NCI-H1092 treated with DMSO at 0.1 percent for 48 hours (cell line): Measurements from ENCODE around the gene PPP1R3D.
A peak's percentile ranks its signal among the peaks of the same experiment; 100 is the strongest.

ENCODE experiments used
- DNase-seq: peaks from one replicate; lab custom pipeline; 2025; lab: John Stamatoyannopoulos, UW

Gene PPP1R3D

DNA sequence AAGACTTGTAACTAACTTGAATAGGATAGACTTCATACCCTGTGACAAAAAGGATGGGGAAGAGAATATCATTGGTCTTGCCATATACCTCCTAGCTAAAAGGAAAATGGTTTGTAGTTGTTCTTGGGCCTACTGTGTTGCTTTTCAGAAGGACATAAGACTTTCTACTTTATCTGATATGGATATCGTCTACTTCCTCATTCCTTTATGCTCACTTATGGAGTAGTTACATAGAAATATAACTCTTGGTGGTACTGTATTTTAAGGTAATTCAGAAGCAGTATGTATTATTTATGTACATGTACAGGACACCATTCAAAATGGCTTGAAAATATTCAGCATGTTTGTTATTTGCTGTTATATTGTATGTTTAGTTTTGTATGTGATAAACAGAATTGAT lies 8.1 kb upstream of the PPP1R3D start:
- DNase-seq: no peak

DNA sequence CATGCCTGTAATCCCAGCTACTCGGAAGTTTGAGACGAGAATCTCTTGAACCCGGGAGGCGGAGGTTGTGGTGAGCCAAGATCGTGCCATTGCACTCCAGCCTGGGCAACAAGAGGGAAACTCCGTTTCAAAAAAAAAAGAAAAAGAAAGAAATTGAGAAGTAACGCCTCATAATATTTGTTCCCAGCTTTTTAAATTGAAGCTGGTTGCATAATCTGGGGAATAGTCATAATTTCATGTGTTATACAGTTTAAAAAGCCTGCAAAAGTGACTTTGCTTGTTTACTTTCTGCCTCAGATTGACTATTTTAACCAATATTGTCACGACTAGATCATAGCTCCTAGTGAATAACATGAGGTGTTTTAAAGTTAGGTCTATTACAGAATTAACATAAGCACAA lies 7.3 kb upstream of the PPP1R3D start:
- no peak for DNase-seq

- no peak for DNase-seq
These were observed 5.6 kb upstream of the PPP1R3D start for GRCh38 chr20:59945731-59946130.

- no peak for DNase-seq
These were observed 5.1 kb upstream of the PPP1R3D start for GRCh38 chr20:59945175-59945574.

GRCh38 chr20:59944726-59945125 lies 4.6 kb upstream of the PPP1R3D start:
- no peak for DNase-seq

DNA sequence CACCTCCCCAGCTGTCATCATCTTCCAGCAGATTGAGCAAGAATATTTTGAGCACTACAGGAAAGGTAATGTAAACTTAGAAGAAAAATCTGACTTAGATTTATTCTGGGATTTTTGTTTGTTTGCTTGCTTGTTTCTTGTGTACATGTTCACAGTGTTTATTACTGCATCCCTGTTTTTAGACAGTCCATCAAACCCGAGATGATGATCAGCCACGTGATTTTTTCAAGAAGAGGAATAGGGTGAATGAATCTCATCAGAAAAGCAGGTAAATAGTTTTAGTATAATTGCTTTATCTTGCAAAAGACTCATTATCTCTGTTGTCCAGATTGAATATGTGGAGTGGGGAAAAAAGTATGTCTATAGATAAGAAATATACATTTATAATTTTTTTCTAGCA lies 2.1 kb upstream of the PPP1R3D start:
- DNase-seq: no peak

DNA sequence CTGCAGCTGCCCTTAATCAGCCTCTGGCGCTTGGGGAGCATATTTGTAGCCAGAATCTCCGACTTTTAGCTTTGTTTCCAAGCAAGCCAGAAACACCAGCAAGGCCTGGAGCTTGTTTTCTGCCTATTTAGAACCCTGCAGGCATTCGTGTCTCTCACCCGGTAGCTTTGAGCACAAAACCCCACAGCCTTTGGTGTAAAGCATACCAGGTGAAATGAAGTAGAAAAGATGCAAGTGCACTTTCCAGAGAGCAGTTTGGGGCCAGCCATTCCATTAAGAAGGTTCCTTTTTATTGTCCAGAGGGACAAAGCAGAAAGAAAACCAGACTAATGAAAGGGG lies 820 bp upstream of the PPP1R3D start:
- peak; percentile 80 for DNase-seq

GRCh38 chr20:59939879-59940128 lies 301 bp downstream of the PPP1R3D start:
- no peak for DNase-seq

DNA sequence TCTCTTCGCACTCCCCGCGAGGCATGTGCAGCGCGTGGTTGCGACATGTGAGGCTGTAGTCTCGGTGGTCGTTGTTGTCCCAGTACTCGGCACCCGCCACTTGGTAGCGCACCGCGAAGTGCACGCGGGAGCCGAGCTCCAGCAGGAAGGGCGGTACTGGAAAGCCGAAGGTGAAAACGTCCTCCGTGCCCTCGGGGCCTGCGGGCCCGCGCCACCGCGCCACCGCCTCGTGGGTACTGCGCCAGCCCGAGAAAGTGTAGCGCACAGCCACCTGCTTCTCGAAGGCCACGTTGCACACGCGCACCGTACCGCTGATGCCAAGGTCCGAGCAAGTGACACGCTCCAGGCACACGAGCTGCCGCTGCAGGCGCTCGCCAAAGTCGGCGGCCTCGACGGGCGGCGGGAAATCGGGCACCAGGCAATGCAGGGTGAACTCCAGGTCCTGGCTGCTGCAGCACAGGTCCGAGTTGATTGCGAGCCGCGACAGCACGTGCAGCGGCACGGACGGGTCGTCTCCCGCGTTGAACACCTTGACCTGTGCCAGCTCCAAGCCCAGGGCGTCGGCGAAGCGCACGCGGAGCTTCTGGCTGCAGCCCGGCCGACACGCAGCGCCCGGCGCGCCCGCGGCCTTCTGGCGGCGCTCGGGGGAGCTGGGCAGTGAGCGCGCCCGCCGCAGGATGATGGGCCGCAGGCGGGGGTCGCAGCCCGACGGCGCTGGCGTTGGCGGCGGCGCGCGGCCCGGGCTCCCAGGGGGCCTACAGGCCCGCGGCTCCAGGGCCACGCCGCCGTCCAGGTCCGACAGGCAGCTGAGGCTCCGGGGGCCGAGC lies 840 bp downstream of the PPP1R3D start:
- no peak for DNase-seq

DNA sequence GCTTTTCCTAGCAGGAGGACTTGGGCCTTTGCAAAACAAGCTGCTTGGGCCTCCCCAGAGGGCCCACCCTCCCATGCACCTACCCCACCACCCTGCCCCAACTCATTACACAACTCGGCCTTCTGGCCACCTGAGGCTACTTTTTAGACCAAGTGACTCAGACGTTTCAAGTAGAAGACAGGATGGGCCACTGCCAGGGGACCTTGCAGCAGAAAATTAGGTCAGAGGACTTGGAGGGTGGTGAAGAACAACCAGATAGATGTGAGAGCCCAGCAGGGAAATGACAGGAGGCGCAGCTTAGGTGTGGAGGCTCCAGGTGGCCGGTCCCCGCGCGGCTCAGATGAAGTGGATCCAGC lies 1.4 kb downstream of the PPP1R3D start:
- no peak for DNase-seq

GRCh38 chr20:59938221-59938620 lies 1.9 kb downstream of the PPP1R3D start:
- DNase-seq: no peak

DNA sequence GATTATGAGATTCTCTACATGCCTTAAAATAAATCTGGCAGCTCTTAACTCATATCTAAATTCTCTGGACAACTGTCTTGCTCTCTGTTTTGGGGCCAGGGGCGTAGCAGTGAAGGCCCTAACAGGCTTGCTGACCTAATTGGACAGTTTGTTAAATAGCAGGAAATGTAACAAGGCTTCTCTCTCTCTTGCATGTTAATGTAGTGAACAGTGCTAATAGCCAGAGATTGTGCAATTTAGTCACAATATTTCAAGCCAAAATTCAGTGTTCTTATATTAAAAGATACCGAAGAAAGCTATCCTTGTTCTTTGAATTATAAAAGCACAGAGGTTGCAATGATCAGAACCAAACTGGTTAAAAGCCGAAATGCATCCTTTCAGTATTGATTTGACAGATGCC lies 3.0 kb downstream of the PPP1R3D start:
- no peak for DNase-seq

DNA sequence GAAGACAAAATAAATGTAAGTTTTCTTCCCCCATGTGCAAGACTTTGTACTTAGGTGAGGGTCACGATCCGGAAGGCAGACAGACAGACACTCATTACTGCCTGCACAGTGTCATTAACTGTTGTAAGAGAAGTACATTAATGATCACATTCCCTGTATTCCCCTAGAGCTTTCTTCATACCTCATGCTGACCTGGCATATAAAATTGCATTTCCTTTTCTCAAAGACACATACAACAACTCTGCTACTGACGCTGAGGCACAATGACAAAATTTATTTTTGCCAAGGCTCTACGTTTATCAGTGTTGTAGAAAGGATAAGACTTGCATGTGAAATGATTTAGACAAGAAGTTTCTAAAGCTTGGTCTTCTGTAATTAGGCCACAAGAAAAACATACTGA lies 3.7 kb downstream of the PPP1R3D start:
- no peak for DNase-seq

- no peak for DNase-seq
These were observed 4.5 kb downstream of the PPP1R3D start for GRCh38 chr20:59935457-59936185.

DNA sequence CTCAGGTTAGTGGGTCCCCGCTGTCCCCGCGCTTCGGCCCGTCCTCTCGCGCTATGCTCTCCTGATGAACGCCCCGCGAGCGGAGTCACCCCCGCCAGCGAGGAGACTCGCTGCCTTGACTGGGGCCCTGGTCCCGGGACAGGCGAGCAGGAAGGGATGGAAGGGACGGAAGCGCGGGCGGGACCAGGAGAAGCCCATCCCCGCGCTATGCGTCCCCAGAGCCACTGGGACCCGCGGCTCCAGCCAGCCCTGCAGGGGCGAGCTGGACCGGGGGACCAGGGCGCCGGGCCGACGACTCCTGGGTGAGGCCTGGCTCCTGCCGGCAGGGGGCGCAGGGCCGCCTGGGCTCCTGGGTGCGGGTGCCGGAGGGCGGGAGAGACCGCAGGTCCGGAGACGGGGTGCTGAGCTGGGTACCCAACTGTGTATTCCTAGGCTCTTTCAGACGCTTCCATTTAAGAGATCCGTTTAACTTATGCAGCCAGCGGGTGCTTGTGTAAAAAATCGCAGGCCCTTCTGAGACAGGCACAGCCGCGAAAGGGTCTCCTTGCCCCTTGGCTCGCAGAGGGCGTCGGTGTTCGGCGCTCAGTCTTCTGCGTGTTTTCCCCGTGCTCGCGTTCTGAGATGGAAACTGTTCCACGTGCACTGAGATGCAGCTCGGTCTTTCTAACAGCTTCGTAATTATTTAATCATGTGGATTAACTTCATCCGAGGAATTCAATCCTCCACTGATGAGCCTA lies 6.1 kb downstream of the PPP1R3D start:
- peak; percentile 73 for DNase-seq

DNA sequence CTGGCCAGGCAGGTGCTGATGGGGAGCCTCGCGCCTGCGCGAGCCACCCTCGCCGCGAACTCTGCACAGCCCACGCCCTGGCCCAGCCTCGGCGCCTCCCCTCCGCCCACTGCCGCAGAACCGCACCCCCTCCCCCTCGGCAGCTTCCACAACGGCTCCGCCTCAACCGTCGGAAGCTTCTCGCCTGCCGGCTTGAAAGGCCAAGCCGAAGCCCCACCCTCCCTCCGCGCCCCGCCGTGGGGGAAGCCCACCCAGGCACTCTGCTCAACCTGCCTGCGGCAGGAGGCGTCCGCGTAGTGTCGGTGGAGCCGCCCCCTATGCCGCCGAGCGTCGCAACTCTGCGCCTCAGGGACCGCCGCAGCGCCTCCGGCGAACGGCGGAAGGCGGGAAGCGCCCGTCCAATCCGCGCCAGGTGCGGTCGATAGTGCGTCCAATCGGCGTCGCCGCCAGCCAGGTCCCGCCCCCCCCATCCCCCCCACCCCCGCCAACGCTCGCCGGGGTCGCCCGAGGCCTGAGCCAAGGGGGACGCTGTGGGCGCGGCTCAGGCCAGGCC lies 6.7 kb downstream of the PPP1R3D start, which contains the start of gene SYCP2:
Gene SYCP2, minus strand, starts transcription at position 342 of the 553 bp plus-strand sequence. CDS start 11,224 bp downstream, outside the sequence.
- peak; percentile 71 for DNase-seq

GRCh38 chr20:59932616-59933295 lies 7.3 kb downstream of the PPP1R3D start:
- no peak for DNase-seq

DNA sequence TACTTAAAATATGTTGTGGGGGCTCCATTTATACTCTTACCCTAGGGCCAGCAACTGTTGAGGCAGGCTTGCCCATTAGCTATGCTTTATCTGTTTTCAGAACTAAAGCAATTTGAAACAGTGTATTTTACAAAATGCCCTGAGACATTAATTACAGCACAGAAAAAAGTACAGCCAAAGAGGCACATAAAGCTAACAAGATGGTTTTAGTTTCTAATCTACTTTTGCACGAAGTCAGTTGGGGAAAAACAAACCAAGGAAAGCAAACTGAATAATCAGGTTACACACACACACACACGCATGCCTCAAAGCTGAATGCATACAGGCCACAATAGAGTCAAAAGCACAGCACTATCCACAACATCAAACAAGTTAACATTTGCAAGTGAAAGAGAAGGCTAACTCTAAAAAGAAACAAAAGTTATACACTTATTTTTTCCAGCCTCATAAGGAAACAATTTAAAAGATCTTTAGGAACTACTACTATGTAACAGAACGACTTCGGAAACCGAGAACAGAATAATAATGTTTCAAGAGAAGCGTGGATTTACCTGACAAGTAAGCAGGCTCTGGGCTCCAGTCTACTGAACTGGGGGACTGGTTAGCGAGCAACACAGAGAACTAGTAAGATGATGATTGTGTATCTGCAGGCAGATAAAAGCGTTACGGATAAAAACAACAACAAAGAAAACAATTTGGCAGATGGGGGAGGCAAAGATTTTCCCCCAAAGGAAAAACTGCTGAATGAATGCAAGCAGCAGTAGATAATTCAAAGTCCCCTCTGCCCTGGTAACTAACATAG lies 8.4 kb downstream of the PPP1R3D start:
- no peak for DNase-seq

DNA sequence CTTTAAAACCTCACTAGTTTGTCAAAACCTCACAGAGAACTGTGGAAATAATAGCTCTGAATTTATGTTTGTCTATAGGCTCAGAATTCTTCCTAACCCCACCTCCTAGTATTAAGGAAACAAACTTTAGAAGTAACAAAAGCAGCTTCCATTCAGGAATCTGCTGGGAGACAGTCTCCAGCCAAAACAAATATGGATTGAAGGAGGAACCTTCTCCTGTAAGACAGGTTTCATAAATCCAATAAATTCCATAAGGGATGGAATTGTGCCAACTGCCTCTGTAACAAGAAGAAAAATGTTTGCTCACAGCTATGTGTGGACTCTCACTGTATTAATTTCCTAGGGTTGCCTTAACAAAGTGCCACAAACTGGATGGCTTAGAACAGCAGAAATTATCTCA lies 14.2 kb downstream of the PPP1R3D start:
- DNase-seq: no peak

DNA sequence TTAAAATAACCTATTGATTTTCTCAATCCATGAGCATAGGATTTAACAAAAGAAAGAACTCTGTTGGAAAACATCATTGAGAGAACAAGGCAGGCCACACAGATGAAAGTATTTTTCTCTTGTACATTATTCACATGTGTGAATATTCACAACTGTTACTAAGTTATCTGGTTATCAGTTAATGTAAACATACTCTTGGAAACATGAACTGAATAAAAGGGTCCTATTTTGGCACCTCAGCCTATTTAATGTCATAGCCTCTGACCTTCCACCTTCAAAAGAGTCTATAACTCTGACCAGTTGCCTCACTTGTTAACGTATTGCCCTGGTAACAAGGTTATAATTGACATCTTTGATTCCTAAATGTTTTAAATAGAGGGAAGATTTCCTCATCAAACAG lies 14.7 kb downstream of the PPP1R3D start:
- no peak for DNase-seq

DNA sequence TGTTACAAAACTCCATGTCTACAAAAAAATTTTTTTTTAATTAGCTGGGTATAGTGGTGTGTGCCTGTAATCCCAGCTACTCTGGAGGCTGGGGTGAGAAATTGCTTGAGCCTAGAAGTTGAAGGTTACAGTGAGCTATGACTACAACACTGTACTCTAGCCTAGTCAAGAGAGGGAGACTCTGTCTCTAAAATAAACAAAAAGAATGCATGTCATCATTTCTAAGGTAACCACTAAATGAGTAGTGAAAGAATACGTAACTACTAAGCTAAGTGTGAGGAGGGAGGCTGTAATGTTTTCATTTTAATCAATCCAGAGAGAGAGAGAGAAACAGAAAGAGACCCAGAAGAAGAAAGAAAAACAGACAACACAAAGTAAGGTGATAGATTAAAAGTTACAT lies 16.6 kb downstream of the PPP1R3D start:
- DNase-seq: no peak

GRCh38 chr20:59920944-59921343 lies 19.2 kb downstream of the PPP1R3D start:
- DNase-seq: no peak
